Sigmoid colon (tissue), 7 donors: ENCODE results near the gene MRPL28. TPM values are rescaled to one million over a fixed set of nuclear protein-coding genes. Genes with fewer than 3 reads are reported as not detected.
"Not testable (repeated sequence)": the region's sequence is repeated elsewhere in the genome, so short reads cannot be mapped to it uniquely, and the experiment has no call there.

Experiments
- DNase-seq: peaks from one replicate; pipeline ENCODE4 v3.0.0-alpha.2; 2019
- H3K27ac ChIP-seq, 4 donors: fragments of 200-600 bp; sonication (generic); one replicate each; pipeline ENCODE4 v1.5.1; 2016 to 2019; ENCODE audit warnings: mild to moderate bottlenecking in 1 of 4
- H3K27me3 ChIP-seq, 3 donors: fragments of 200-600 bp; sonication (generic); one replicate each; pipeline ENCODE4 v1.5.1; 2019; ENCODE audit warnings: mild to moderate bottlenecking in 1 of 3
- H3K36me3 ChIP-seq, 4 donors: fragments of 200-600 bp; sonication (generic); one replicate each; pipeline ENCODE4 v1.5.1; 2016 to 2019
- H3K4me1 ChIP-seq, 4 donors: fragments of 200-600 bp; sonication (generic); one replicate each; pipeline ENCODE4 v1.5.1; 2017 to 2019
- H3K4me3 ChIP-seq, 4 donors: fragments of 200-600 bp; sonication (generic); one replicate each; pipeline ENCODE4 v1.5.1; 2017 to 2019; ENCODE audit warnings: mild to moderate bottlenecking in 2 of 4, moderate library complexity in 1 of 4
- H3K9me3 ChIP-seq, 4 donors: fragments of 200-600 bp in 3 of 4; sonication (generic) in 3 of 4; one replicate each; pipeline versions ENCODE4 v1.5.1 to v1.6.1; 2013 to 2019
- CTCF ChIP-seq, 4 experiments: fragments of 450-650 bp in 3 of 4; fragments of 200-600 bp in 1 of 4; IDR thresholded peaks; one replicate each; pipeline ENCODE4 v1.5.1; 2016 to 2019; ENCODE audit warnings: antibody characterized with exemption in 4 of 4, mild to moderate bottlenecking in 3 of 4, moderate library complexity in 2 of 4
- EP300 ChIP-seq, 4 donors: sonication (generic); formaldehyde crosslinking; IDR thresholded peaks; one replicate each; pipeline ENCODE4 v1.6.1; 2017; ENCODE audit warnings: antibody characterized with exemption in 4 of 4
- POLR2A ChIP-seq, 2 donors: fragments of 450-650 bp; IDR thresholded peaks; one replicate each; pipeline ENCODE4 v1.6.1; 2016; ENCODE audit warnings: antibody characterized with exemption in 2 of 2, mild to moderate bottlenecking in 2 of 2, moderate library complexity in 2 of 2
- POLR2AphosphoS5 ChIP-seq, 4 donors: sonication (generic); formaldehyde crosslinking; IDR thresholded peaks; one replicate each; pipeline ENCODE4 v1.6.1; 2017; ENCODE audit warnings: antibody characterized with exemption in 4 of 4
- WGBS, 2 donors: extraction: QIAGEN DNeasy Blood & Tissue Kit; methylation state at CpG; one replicate each; pipeline ENCODE4 v1.1.7; 2013; 5-methylcytosine and 5-hydroxymethylcytosine counted together
- intact Hi-C: fragments of 100-400 bp; cut with DNase I; formaldehyde crosslinking; loops from one replicate; pipeline ENCODE4 v1.15.1; 2023
- polyA plus RNA-seq, 3 donors: library from polyadenylated mRNA; stranded (reverse); fragments of 200-250 nt; gene quantifications; one replicate each; pipeline ENCODE4 v1.2.3, GENCODE V29; 2013
- total RNA-seq, 4 donors: library from RNA; depleted of rRNA; stranded (reverse); fragments of >200 nt; gene quantifications; one replicate each; pipeline ENCODE4 v1.1.0, GENCODE V29; 2016
- donor health status: healthy with polysubstance abuse.
- donor health status: Bipolar disorder and iron deficiency.
- donor health status: healthy.

MRPL28 gene
- total and polyA plus RNA-seq, 7 donors, result 49.6 to 95.9 (median 74.5) TPM

GRCh38 chr16:349211-349610 is 21.1 kb downstream of the MRPL28 start:
- H3K4me3 ChIP-seq, result no peak overlapping the region
- H3K27me3 ChIP-seq, result no peaks in the 10 kb centered on the region
- H3K9me3 ChIP-seq, result no peaks in the 10 kb centered on the region
- no peak overlapping the region for H3K27ac ChIP-seq
- peaks cover 0 to 31% (median 3%) of the 10 kb centered on the region in 4 donors for H3K36me3 ChIP-seq
- no peak for DNase-seq
- no peak for TF ChIP-seq EP300 (IDR thresholded peaks at IDR 0.05)
- TF ChIP-seq POLR2A (IDR thresholded peaks at IDR 0.05), result no peak
- TF ChIP-seq POLR2AphosphoS5 (IDR thresholded peaks at IDR 0.05), result no peak
- TF ChIP-seq CTCF (IDR thresholded peaks at IDR 0.05), result no peak
- intact Hi-C loops, result no loop called here
- WGBS, 2 donors, result 80 to 95% methylated on average over 7 of the region's 7 CpGs
- H3K4me1 ChIP-seq, result peaks cover 0 to 17% (median 13%) of the 10 kb centered on the region in 4 donors

- intact Hi-C loops, result not testable (repeated sequence)
- 95 to 96% methylated on average over 10 of the region's 10 CpGs for WGBS, 2 donors
Observed at GRCh38 chr16:348495-348894, 21.8 kb downstream of the MRPL28 start.

GRCh38 chr16:347203-347602 is 23.1 kb downstream of the MRPL28 start:
- H3K4me1 ChIP-seq, result peaks cover 0 to 11% (median 10%) of the 10 kb centered on the region in 4 donors
- intact Hi-C loops, result no loop called here
- H3K27me3 ChIP-seq, result no peaks in the 10 kb centered on the region
- H3K4me3 ChIP-seq, result no peak overlapping the region
- DNase-seq, result no peak
- TF ChIP-seq POLR2A (IDR thresholded peaks at IDR 0.05) (no peak), CTCF (IDR thresholded peaks at IDR 0.05) (no peak), POLR2AphosphoS5 (IDR thresholded peaks at IDR 0.05) (no peak), EP300 (IDR thresholded peaks at IDR 0.05) (no peak)
- H3K36me3 ChIP-seq, result peaks cover 0 to 34% (median 3%) of the 10 kb centered on the region in 4 donors
- H3K9me3 ChIP-seq, result no peaks in the 10 kb centered on the region
- WGBS, 2 donors, result 90 to 93% methylated on average over 6 of the region's 6 CpGs
- H3K27ac ChIP-seq, result no peak overlapping the region

More at GRCh38 chr16:348495-348894, 21.8 kb downstream of the MRPL28 start:
- not testable (repeated sequence) for H3K27ac ChIP-seq, H3K9me3 ChIP-seq, H3K27me3 ChIP-seq, H3K4me3 ChIP-seq, DNase-seq
- peaks cover 0 to 34% (median 3%) of the 10 kb centered on the region in 4 donors for H3K36me3 ChIP-seq
- peaks cover 0 to 15% (median 12%) of the 10 kb centered on the region in 4 donors for H3K4me1 ChIP-seq

GRCh38 chr16:346587-346986 is 23.8 kb downstream of the MRPL28 start:
- peaks cover 0 to 34% (median 3%) of the 10 kb centered on the region in 4 donors for H3K36me3 ChIP-seq
- no peak overlapping the region for H3K4me3 ChIP-seq
- H3K27ac ChIP-seq, result no peak overlapping the region
- no peaks in the 10 kb centered on the region for H3K9me3 ChIP-seq
- intact Hi-C loops, result no loop called here
- H3K4me1 ChIP-seq, result peaks cover 0 to 7% (median 6%) of the 10 kb centered on the region in 4 donors
- H3K27me3 ChIP-seq, result no peaks in the 10 kb centered on the region
- DNase-seq, result no peak
- no peak for TF ChIP-seq POLR2A (IDR thresholded peaks at IDR 0.05)
- TF ChIP-seq POLR2AphosphoS5 (IDR thresholded peaks at IDR 0.05), result no peak
- TF ChIP-seq EP300 (IDR thresholded peaks at IDR 0.05), result no peak
- no peak for TF ChIP-seq CTCF (IDR thresholded peaks at IDR 0.05)
- WGBS, 2 donors, result 90 to 95% methylated on average over 15 of the region's 15 CpGs

GRCh38 chr16:345772-346171 is 24.6 kb downstream of the MRPL28 start:
- 86 to 88% methylated on average over 11 of the region's 11 CpGs for WGBS, 2 donors
- no peak overlapping the region for H3K27ac ChIP-seq
- intact Hi-C loops, result no loop called here
- no peaks in the 10 kb centered on the region for H3K27me3 ChIP-seq
- DNase-seq, result no peak
- H3K36me3 ChIP-seq, result peaks cover 0 to 34% (median 5%) of the 10 kb centered on the region in 4 donors
- H3K9me3 ChIP-seq, result no peaks in the 10 kb centered on the region
- TF ChIP-seq POLR2AphosphoS5 (IDR thresholded peaks at IDR 0.05), result no peak
- TF ChIP-seq POLR2A (IDR thresholded peaks at IDR 0.05), result no peak
- TF ChIP-seq EP300 (IDR thresholded peaks at IDR 0.05), result no peak
- no peak for TF ChIP-seq CTCF (IDR thresholded peaks at IDR 0.05)
- H3K4me1 ChIP-seq, result no peaks in the 10 kb centered on the region
- no peak overlapping the region for H3K4me3 ChIP-seq
